Ovary (tissue), 9 donors: Measurements from ENCODE around the gene LYAR. TPM values are rescaled to one million over a fixed set of nuclear protein-coding genes. Genes with fewer than 3 reads are reported as not detected.

ENCODE experiments used
- DNase-seq, 5 donors: peaks; one replicate each; pipeline ENCODE4 v3.0.0-alpha.2; 2019 to 2020
- H3K27ac ChIP-seq, 2 donors: fragments of 200-600 bp; one replicate each; pipeline versions ENCODE4 v1.5.1 to v1.8.0; 2019 to 2022
- H3K27me3 ChIP-seq: fragments of 200-600 bp; one replicate; pipeline ENCODE4 v1.8.0; 2022
- H3K36me3 ChIP-seq: fragments of 200-600 bp; sonication (generic); one replicate; pipeline ENCODE4 v1.5.1; 2019
- H3K4me1 ChIP-seq: one replicate; pipeline ENCODE4 v1.8.1; 2013; ENCODE audit warnings: mild to moderate bottlenecking, moderate library complexity; ENCODE audit not compliant: insufficient read depth
- H3K4me3 ChIP-seq: fragments of 200-600 bp; sonication (generic); one replicate; pipeline ENCODE4 v1.5.1; 2017
- H3K9me3 ChIP-seq, 2 donors: fragments of 200-600 bp in 1 of 2; sonication (generic) in 1 of 2; one replicate each; pipeline versions ENCODE4 v1.5.1 to v1.8.1; 2013 to 2019; ENCODE audit warnings: mild to moderate bottlenecking in 1 of 2, moderate library complexity in 1 of 2
- CTCF ChIP-seq, 3 donors: fragments of 450-650 bp in 2 of 3; fragments of 200-600 bp in 1 of 3; IDR thresholded peaks; one replicate each; pipeline versions ENCODE4 v1.5.1 to v1.8.0; 2016 to 2022; ENCODE audit warnings: antibody characterized with exemption in 3 of 3, mild to moderate bottlenecking in 1 of 3
- EP300 ChIP-seq: sonication (generic); formaldehyde crosslinking; IDR thresholded peaks from one replicate; pipeline ENCODE4 v1.6.1; 2017; ENCODE audit warnings: antibody characterized with exemption
- POLR2A ChIP-seq: fragments of 450-650 bp; IDR thresholded peaks from one replicate; pipeline ENCODE4 v1.6.1; 2017; ENCODE audit warnings: antibody characterized with exemption, mild to moderate bottlenecking, moderate library complexity
- WGBS, 3 donors: extraction: QIAGEN DNeasy Blood & Tissue Kit in 1 of 3; methylation state at CpG; one replicate each; pipeline versions ENCODE4 v1.1.5 to v1.1.7; 2013 to 2017; 5-methylcytosine and 5-hydroxymethylcytosine counted together
- intact Hi-C, 4 donors: fragments of 100-400 bp; cut with DNase I; formaldehyde crosslinking; loops; one replicate each; pipeline versions ENCODE4 v1.11.0 to v1.15.1; 2022 to 2023
- polyA plus RNA-seq, 2 donors: library from polyadenylated mRNA; stranded (reverse); fragments of 200-250 nt in 1 of 2; fragments of 350-450 nt in 1 of 2; fragmentation: Illumina TruSeq in 1 of 2; extraction: RNeasy Lipid Tissue Mini Kit (QIAGEN cat#74804) in 1 of 2; gene quantifications; one replicate each; pipeline ENCODE4 v1.2.3, GENCODE V29; 2013 to 2014
- total RNA-seq, 7 donors: library from RNA; depleted of rRNA in 2 of 7; stranded (reverse); fragments of >200 nt in 2 of 7; fragmentation: NEBNext Ultra II Directional in 3 of 7; extraction: Animal tissue kit (Norgen Biotek cat#: 25700) in 3 of 7; gene quantifications; one replicate each; pipeline versions ENCODE4 v1.1.0 to v1.2.4, GENCODE V29; 2016 to 2023
- donor health status: DM: no; HTN: no; CAD: no; lungs with moderate emphysema.
- donor health status: DM: no; HTN: no; CAD: no.
- donor health status: Bipolar disorder and iron deficiency.
- donor health status: DM: yes; HTN: yes; CAD: no.
- donor health status: DM: no; HTN: no; CAD: no.
- donor health status: DM: yes; HTN: yes; CAD: no.

The LYAR gene
- total and polyA plus RNA-seq, 9 donors: 9.9 to 21.8 (median 13.1) TPM

- Histone ChIP-seq H3K27ac (no peak overlapping the region), H3K4me1 (no peaks in the 10 kb centered on the region), H3K4me3 (no peak overlapping the region), H3K27me3 (no peaks in the 10 kb centered on the region), H3K36me3 (no peaks in the 10 kb centered on the region), H3K9me3 (no peaks in the 10 kb centered on the region)
- no peak for DNase-seq
- no peak for TF ChIP-seq POLR2A
- no peak for TF ChIP-seq CTCF (IDR thresholded peaks at IDR 0.05)
- no peak for TF ChIP-seq EP300
- intact Hi-C loops: no loop called here
- WGBS, 3 donors: 97 to 99% (median 98%) methylated on average over 2 of the region's 2 CpGs
These were observed 56.3 kb downstream of the LYAR start for GRCh38 chr4:4233610-4234009.

GRCh38 chr4:4228356-4228668 lies 61.6 kb downstream of the LYAR start:
- peaks cover 0 to 9% of the 10 kb centered on the region in 2 donors for H3K9me3 ChIP-seq
- H3K4me1 ChIP-seq: no peaks in the 10 kb centered on the region
- no peaks in the 10 kb centered on the region for H3K36me3 ChIP-seq
- no peak overlapping the region for H3K27ac ChIP-seq
- no peak overlapping the region for H3K4me3 ChIP-seq
- TF ChIP-seq CTCF (IDR thresholded peaks at IDR 0.05): no peak
- no peak for TF ChIP-seq EP300
- 73 to 82% (median 73%) methylated on average over 1 of the region's 1 CpG for WGBS, 3 donors
- no peaks in the 10 kb centered on the region for H3K27me3 ChIP-seq
- intact Hi-C loops: loop anchor here in 1 of 4 donors (1.0 to 5.0 kb wide), 2 partner anchors 46 to 1771 kb away; no protein-coding TSS in a partner anchor
- DNase-seq: no peak

- intact Hi-C loops: loop anchor here in 1 of 4 donors (1.0 to 5.0 kb wide), 2 partner anchors 45 to 1770 kb away; no protein-coding TSS in a partner anchor
These were observed 62.2 kb downstream of the LYAR start for GRCh38 chr4:4227510-4228355.

GRCh38 chr4:4226606-4227438 lies 63.1 kb downstream of the LYAR start, which contains the start of gene OTOP1:
Gene OTOP1, minus strand, starts transcription at chr4:4226929. Its CDS starts 65 bp downstream, at chr4:4226864.
- Histone ChIP-seq H3K27me3 (no peaks in the 10 kb centered on the region), H3K27ac (no peak within 1 kb of the TSS), H3K4me1 (no peaks in the 10 kb centered on the region), H3K9me3 (peaks cover 0 to 9% of the 10 kb centered on the region in 2 donors), H3K4me3 (no peak within 1 kb of the TSS), H3K36me3 (no peaks in the 10 kb centered on the region)
- TF ChIP-seq EP300 (no peak), CTCF (IDR thresholded peaks at IDR 0.05) (no peak), POLR2A (no peak)
- DNase-seq: no peak
- intact Hi-C loops: loop anchor here in 1 of 4 donors (5.0 kb wide), 1 partner anchor 1770 kb away; no protein-coding TSS in a partner anchor
- 7 to 12% (median 8%) methylated on average over 49 to 82 of the region's 82 CpGs for WGBS, 3 donors

More at GRCh38 chr4:4227510-4228355, 62.2 kb downstream of the LYAR start:
- WGBS, 3 donors: 5 to 10% (median 7%) methylated on average over 28 to 51 of the region's 51 CpGs
- no peak for DNase-seq
- TF ChIP-seq POLR2A: no peak
- Histone ChIP-seq H3K9me3 (peaks cover 0 to 9% of the 10 kb centered on the region in 2 donors), H3K4me3 (no peak overlapping the region), H3K4me1 (no peaks in the 10 kb centered on the region), H3K36me3 (no peaks in the 10 kb centered on the region), H3K27me3 (no peaks in the 10 kb centered on the region), H3K27ac (no peak overlapping the region)
